DOHH2 (cell line): Measurements from ENCODE around the gene YWHAB.

Experiments used
- CTCF ChIP-seq: fragments of 200-600 bp; sonication (generic); IDR thresholded peaks from one replicate; pipeline ENCODE4 v1.5.1; 2014; ENCODE audit warnings: antibody characterized with exemption, mild to moderate bottlenecking, low read depth, low read length; ENCODE audit not compliant: poor library complexity, severe bottlenecking
- EZH2phosphoT487 ChIP-seq: fragments of 200-600 bp; sonication (generic); IDR thresholded peaks from 2 replicates; pipeline ENCODE4 v1.6.1; 2017; ENCODE audit warnings: borderline replicate concordance, mild to moderate bottlenecking, antibody characterized with exemption, low read length, moderate library complexity, mixed read lengths

- TF ChIP-seq CTCF (no peak), EZH2phosphoT487 (no peak)
Measured at GRCh38 chr20:44850272-44850671, 35.2 kb upstream of the YWHAB start.
